NT2/D1 (cell line): ENCODE data around the gene RANGAP1.

Experiments
- SUZ12 ChIP-seq: IDR thresholded peaks from 2 replicates; pipeline ENCODE4 v1.6.1; 2011; ENCODE audit not compliant: insufficient read length, insufficient read depth; ENCODE audit errors: extremely low read depth
- YY1 ChIP-seq: IDR thresholded peaks from 2 replicates; pipeline ENCODE4 v1.6.1; 2011; ENCODE audit not compliant: insufficient read length, insufficient read depth

GRCh38 chr22:41330169-41330568, 44.2 kb upstream of the RANGAP1 start:
- TF ChIP-seq SUZ12 (no peak), YY1 (no peak)
